Measurements from ENCODE around the gene M6PR. TPM values are rescaled to one million over a fixed set of nuclear protein-coding genes. Genes with fewer than 3 reads are reported as not detected.
A peak's percentile ranks its signal among the peaks of the same experiment; 100 is the strongest.

Gene M6PR
- 147 TPM for polyA plus RNA-seq (2013, experiment 1 of 2; ENCODE audit: insufficient read length)
- 149 TPM for polyA plus RNA-seq (2013, experiment 2 of 2; ENCODE audit: insufficient read length)

- DNase-seq: peak; percentile 93
Measured at GRCh38 chr12:8949342-8950220, at the start of gene M6PR. Gene M6PR, minus strand, starts transcription at chr12:8949645. Its CDS starts 3,241 bp downstream, at chr12:8946404.

GRCh38 chr12:8996682-8997405 is 47.4 kb upstream of the M6PR start:
- DNase-seq: peak; percentile 1

GRCh38 chr12:8995021-8995775 is 45.8 kb upstream of the M6PR start:
- DNase-seq: no peak

- DNase-seq: no peak
Measured at GRCh38 chr12:8993827-8994226, 44.4 kb upstream of the M6PR start.

DNA sequence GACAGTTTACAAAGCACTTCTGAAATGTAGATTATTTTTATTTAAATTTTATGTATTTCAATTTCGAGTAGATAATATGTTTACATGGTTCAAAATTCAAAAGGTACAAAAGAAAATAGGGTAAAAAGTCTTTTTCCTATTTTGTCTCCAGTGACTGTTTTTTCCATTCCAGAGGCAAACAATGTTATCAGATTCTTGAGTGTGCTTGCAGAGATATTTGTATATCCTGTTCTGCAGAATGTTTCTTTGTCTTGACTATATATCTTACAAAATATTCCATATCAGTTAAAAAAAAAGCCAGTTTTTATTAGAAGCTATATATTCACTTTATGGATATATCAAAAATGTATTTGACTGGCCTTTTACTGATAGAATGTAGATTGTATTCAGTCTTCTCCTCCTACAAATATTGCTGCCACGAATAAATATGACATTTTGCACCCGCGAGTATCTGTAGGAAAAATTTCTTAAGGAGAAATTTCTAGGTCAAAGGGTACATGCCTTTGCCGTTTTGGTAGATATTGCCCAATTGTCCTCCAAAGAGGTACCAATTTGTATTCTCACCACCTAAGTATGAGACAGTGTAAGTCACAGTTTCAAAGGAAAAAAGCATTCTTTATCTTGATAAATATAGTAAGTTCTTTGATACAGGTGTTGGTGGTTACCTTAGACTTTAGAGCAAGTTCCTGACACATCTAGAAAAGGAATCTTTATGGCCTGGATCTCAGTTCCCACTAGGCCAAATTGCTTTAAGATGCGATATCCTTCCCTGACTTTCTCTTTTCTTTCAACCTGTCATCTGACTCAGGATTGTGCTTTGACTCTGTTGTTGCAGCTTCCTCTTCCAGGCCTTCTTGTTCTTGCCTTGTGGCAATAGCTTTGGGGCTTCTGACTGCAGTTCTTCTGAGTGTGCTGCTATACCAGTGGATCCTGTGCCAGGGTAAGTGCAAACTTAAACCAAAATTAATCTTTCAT is 42.2 kb upstream of the M6PR start:
- DNase-seq: no peak

- no peak for DNase-seq
Measured at GRCh38 chr12:8989413-8989812, 40.0 kb upstream of the M6PR start, which contains the start of gene KLRG1. Gene KLRG1, plus strand, starts transcription at chr12:8989546. Its CDS starts 90 bp downstream, at chr12:8989636.

DNA sequence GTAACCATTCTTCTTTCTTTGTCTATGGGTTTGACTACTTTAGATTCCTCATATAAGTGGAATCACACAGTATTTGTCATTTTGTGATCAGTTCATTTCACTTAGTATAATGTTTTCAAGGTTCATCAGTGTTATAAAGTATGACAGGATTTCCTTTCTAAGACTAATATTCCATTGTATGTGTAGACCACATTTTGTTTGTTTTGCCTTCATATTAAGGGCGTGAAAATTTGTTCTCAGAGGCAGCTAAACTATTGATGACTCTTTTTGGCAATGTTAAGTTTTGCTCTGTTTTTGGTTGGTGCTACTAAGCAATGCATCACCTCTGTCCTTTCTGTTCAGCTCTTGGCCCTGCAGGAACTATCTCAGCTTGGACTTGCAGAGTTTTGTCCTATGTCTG is 38.2 kb upstream of the M6PR start:
- no peak for DNase-seq

DNA sequence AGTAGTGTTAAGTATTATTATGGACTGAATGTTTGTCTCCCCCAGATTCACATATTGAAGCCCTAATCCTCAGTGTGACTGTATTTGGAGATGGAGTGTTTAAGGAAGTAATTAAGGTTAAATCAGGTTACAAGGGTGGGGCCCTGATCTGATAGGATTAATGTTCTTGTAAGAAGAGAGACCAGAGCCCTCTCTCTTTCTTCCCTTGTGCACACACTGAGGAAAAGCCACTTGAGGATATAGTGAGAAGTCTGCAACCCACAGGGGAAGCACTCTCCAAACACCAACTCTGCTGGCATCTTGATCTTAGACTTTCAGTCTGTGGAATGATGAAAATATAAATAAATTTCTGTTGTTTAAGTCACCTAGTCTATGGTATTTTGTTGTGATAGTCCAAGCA is 37.7 kb upstream of the M6PR start:
- DNase-seq: no peak

DNA sequence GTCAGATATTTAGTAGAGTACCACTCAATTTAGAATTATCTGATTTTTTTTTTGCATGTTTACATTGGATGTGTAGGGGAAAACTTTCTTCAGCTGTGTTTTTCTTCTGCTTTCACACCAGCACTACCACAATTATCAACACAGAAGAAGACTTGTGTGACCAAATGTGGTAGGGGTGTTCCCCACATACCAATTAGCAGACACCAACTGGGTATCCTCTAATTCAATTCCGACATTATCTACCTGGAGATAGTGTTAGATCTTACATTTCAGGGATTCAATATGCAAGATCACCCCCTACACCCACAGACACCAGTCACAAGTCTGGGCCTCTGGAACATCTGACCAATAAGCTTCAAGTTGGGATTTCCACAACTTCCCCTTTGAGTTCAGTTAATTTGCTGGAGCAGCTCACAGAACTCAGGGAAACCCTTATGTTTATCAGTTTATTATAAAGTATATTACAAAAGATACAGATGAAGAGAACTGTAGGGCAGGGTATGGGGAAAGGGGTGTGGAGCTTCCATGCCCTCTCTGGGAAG is 35.8 kb upstream of the M6PR start:
- DNase-seq: no peak

DNA sequence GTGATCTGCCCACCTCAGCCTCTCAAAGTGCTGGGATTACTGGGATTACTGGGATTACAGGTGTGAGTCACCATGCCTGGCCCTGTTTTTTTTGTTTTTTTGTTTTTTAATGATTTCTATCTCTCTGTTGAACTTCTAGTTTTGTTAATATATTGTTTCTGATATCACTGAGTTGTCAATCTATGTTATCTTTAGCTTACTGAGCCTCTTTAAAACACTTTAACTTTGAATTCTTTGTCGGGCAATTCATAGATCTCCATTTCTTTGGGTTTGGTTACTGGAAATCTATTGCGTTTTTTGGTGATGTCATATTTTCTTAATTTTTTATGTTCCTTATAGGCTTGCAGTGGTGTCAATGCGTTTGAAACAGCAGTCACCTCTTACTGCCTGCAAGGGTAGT is 30.7 kb upstream of the M6PR start:
- no peak for DNase-seq

GRCh38 chr12:8970432-8970831 is 21.0 kb upstream of the M6PR start:
- DNase-seq: no peak

- DNase-seq: no peak
Measured at GRCh38 chr12:8969861-8970411, 20.5 kb upstream of the M6PR start.

DNA sequence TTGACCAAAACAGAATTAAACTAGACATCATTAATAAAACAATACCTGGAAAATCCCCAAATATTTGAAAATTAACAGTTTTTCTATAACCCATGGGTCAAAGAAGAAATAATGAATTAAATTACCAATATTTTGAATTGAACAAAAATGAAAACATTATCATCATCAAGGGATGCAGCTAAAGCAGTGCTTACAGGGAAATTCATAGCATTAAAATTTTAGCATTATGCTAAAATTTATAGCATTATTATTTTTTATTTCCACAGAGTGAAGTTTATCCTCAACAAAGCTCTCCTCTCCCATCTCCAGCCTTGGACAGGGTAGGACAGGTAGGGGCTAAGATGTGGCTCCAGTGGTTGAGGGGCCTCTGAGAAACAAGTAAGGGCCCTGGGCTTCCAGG is 19.3 kb upstream of the M6PR start:
- DNase-seq: no peak

- DNase-seq: no peak
Measured at GRCh38 chr12:8960176-8960575, 10.7 kb upstream of the M6PR start.

DNA sequence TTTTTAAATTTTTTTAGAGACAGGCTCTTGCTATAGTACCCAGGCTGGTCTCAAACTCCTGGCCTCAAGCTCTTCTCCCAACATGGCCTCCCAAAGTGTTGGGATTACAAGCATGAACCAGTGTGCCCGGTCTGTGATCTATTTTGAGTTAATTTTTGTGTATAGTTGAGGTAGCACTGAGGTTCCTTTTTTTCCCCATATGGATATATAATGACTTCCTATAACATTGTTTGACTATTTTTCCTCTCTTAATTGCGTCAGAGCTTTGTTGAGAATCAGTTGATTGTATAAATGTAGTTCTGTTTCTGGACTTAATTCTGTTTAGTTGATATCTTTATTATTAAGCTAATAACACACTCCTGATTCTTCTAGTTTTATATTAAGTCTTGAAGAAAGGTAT is 8.6 kb upstream of the M6PR start:
- no peak for DNase-seq

DNA sequence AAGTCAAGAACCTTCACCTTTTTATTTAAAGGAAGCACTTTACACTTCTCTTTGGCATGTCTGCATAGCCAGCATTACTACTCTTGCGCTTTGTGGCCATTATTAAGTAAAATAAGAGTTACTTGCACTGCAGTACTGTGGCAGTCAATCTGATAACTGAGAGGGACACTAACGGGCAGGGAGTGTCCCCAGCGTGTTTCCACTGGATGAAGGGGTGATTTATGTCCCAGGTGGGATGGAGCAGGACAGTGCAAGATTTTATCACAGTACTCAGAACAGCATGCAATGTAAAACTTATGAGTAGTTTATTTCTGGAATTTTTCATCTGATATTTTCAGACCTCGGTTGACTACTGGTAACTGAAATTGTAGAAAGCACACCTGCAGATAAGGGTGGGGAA is 8.1 kb upstream of the M6PR start:
- no peak for DNase-seq

- DNase-seq: no peak
Measured at GRCh38 chr12:8956772-8957171, 7.3 kb upstream of the M6PR start.

DNA sequence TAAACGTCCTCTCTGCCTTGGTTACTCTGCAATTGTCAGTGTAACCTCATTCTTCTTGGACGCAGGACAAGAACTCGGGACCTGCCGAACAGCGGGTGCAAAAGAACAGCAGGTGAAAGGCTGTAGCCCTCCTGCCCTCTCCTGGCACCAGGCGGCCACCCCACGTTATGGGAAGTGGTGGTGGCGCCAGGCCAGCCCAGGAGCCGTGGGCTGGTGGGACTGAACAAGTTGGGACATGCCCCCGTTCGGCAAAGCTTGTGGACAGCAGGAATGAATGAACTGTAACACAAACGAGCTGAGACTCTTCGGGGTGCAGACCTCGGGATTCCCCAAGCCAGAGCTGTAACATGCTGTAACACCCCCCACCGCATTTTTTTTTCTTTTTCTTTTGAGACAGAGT is 6.6 kb upstream of the M6PR start:
- DNase-seq: no peak

DNA sequence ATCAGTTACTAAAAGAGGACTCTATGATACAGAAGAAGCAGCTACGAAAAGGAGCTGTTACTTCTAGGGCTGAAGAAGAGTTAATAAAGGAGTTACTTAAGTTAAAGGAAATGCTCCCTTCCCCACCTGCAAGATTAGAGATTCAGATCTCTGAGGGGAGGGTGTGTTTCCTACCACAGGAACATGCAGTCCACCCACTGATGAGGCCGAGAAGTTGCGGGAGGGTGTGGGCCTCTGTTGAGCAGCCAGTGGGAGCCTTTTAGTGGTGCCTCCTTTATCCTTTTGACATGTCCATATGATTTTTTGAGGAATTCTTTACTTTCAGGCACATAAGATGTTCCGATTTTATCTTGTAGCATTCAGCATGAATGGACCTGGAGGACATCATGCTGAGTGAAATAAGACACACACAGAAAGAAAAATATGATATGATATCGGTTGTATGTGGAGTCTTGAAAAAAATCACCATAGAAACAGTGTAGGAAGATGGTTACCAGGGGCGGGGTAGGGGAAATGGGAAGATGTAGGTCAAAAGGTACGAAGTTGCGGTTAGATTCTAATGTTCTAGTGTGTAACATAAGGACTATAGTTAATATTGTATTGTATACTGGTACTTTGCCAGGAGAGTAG is 4.4 kb upstream of the M6PR start:
- DNase-seq: no peak

DNA sequence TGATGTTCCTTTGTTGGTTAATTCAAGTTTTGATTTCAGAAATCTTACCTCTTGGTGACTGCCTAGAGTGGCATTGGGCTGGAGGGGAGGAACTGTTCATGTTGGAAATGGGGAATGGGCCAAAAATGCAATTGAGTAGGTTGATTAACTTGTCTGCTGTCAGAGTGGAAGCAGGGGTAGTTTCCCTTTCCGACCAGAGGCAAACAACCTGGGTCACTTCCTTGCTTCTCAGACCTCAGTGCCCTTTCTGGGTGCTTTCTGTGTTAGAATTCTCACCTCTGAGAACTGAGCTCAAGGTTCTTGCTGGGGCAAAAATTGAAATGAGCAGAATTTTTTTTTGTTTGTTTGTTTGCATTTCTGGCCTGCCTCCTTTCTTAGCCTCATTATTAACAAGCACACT is 2.3 kb upstream of the M6PR start:
- DNase-seq: no peak
